GM12878 (cell line): ENCODE data around the gene FGF14. TPM values are rescaled to one million over a fixed set of nuclear protein-coding genes. Genes with fewer than 3 reads are reported as not detected.

Source experiments
- ATAC-seq: fragments of 200-7000 bp; cut with Tn5 transposase; 3 replicates; pipeline ENCODE4 v1.9.1; 2020; ENCODE audit warnings: mild to moderate bottlenecking, moderate library complexity
- BruUV-seq: library from RNA; stranded (reverse); fragments of 400-500 nt; replicated peaks from 2 replicates; lab custom pipeline; 2021; lab: Mats Ljungman, UMichigan
- CTCF ChIA-PET: fragments of 300-600 bp; sonication (Branson Sonifier 250); formaldehyde crosslinking; extraction: SDS; loops from one replicate; lab custom pipeline; 2021; ENCODE audit warnings: inconsistent platforms; lab: Yijun Ruan, JAX
- POLR2A ChIA-PET: fragments of 350-600 bp; formaldehyde crosslinking; extraction: SDS; loops from one replicate; lab custom pipeline; 2021; ENCODE audit warnings: inconsistent platforms; lab: Charles Lee
- RAD21 ChIA-PET: fragments of 300-600 bp; sonication (Branson Sonifier 250); formaldehyde crosslinking; loops from one replicate; lab custom pipeline; 2023; ENCODE audit warnings: antibody characterized with exemption; ENCODE audit not compliant: unreplicated experiment; lab: Charles Lee
- SMC1A ChIA-PET: fragments of 300-600 bp; sonication (Branson Sonifier 250); formaldehyde crosslinking; loops from one replicate; lab custom pipeline; 2023; ENCODE audit not compliant: unreplicated experiment, uncharacterized antibody; lab: Charles Lee
- DNase-seq: peaks from one replicate; pipeline ENCODE4 v3.0.0-alpha.2; 2011; ENCODE audit warnings: low read depth, low spot score
- FAIRE-seq: peaks from 3 replicates; lab custom pipeline; 2011; peaks lifted over from hg19 to GRCh38; lab: Jason Lieb, UNC
- H2AFZ ChIP-seq: 2 replicates; pipeline ENCODE4 v1.6.0; 2011; ENCODE audit warnings: low read depth, low read length, control low read depth; ENCODE audit not compliant: control insufficient read depth
- H3K27ac ChIP-seq: 2 replicates; pipeline ENCODE4 v1.5.1; 2011; ENCODE audit warnings: control low read depth; ENCODE audit not compliant: control insufficient read depth, insufficient read depth
- H3K27me3 ChIP-seq, 2 experiments: replicated peaks in 1 of 2; 2 replicates each; pipeline versions ENCODE4 v1.6.0 to v1.6.1; 2011; ENCODE audit warnings: low read length in 1 of 2; ENCODE audit not compliant: control insufficient read depth in 2 of 2, insufficient read depth in 2 of 2
- H3K36me3 ChIP-seq, 2 experiments: 2 replicates each; pipeline ENCODE4 v1.5.1; 2011; ENCODE audit warnings: low read length in 1 of 2; ENCODE audit not compliant: control insufficient read depth in 2 of 2, insufficient read depth in 2 of 2
- H3K4me1 ChIP-seq: 2 replicates; pipeline ENCODE4 v1.6.1; 2011; ENCODE audit warnings: mild to moderate bottlenecking, low read length, moderate library complexity, mixed read lengths; ENCODE audit not compliant: control insufficient read depth, insufficient read depth
- H3K4me2 ChIP-seq: 2 replicates; pipeline ENCODE4 v1.6.0; 2011; ENCODE audit warnings: control low read depth; ENCODE audit not compliant: control insufficient read depth, insufficient read depth
- H3K4me3 ChIP-seq: fragments of 200-600 bp; sonication (generic); 2 replicates; pipeline ENCODE4 v1.5.1; 2016
- H3K79me2 ChIP-seq: 2 replicates; pipeline ENCODE4 v1.6.0; 2011; ENCODE audit warnings: low read length; ENCODE audit not compliant: control insufficient read depth, insufficient read depth
- H3K9ac ChIP-seq: 2 replicates; pipeline ENCODE4 v1.8.0; 2011; ENCODE audit warnings: low read length, control low read depth, mixed read lengths; ENCODE audit not compliant: control insufficient read depth, insufficient read depth
- H3K9me3 ChIP-seq: replicated peaks from 3 replicates; pipeline ENCODE4 v1.5.1; 2011; ENCODE audit warnings: mild to moderate bottlenecking, low read length; ENCODE audit not compliant: control insufficient read depth, insufficient read depth
- H4K20me1 ChIP-seq: 2 replicates; pipeline ENCODE4 v1.6.0; 2011; ENCODE audit not compliant: control insufficient read depth, insufficient read depth
- ESRRA ChIP-seq: IDR thresholded peaks from 2 replicates; pipeline ENCODE4 v1.6.1; 2012; ENCODE audit warnings: mild to moderate bottlenecking, low read length, improper control_type of control experiment
- FOS ChIP-seq: IDR thresholded peaks from 3 replicates; pipeline ENCODE4 v1.6.1; 2011; ENCODE audit warnings: borderline replicate concordance; ENCODE audit not compliant: insufficient read length; ENCODE audit errors: extremely low read depth
- FOXK2 ChIP-seq: fragments of 450-650 bp; IDR thresholded peaks from 2 replicates; pipeline ENCODE4 v1.6.1; 2017; ENCODE audit warnings: mild to moderate bottlenecking, moderate library complexity
- HDAC2 ChIP-seq: fragments of 200-600 bp; sonication (generic); IDR thresholded peaks from 2 replicates; pipeline ENCODE4 v1.6.1; 2017
- JUND ChIP-seq: IDR thresholded peaks from 2 replicates; pipeline ENCODE4 v1.6.1; 2012; ENCODE audit warnings: low read depth, mild to moderate bottlenecking, low read length, improper control_type of control experiment, moderate library complexity
- KAT2A ChIP-seq: conservative IDR thresholded peaks from 2 replicates; pipeline ENCODE4 v1.6.1; 2011; ENCODE audit warnings: low read depth, low read length; ENCODE audit not compliant: control insufficient read depth
- MXI1 ChIP-seq: fragments of 150-350 bp; IDR thresholded peaks from 2 replicates; pipeline ENCODE4 v1.6.1; 2011; ENCODE audit warnings: low read depth, mild to moderate bottlenecking, inconsistent platforms, low read length, improper control_type of control experiment
- MYC ChIP-seq: IDR thresholded peaks from 2 replicates; pipeline ENCODE4 v1.6.1; 2011; ENCODE audit warnings: mild to moderate bottlenecking, low read length, moderate library complexity, inconsistent platforms; ENCODE audit not compliant: insufficient read depth, insufficient replicate concordance, insufficient read length, severe bottlenecking
- NFXL1 ChIP-seq: fragments of 450-650 bp; IDR thresholded peaks from 2 replicates; pipeline ENCODE4 v1.6.1; 2017; ENCODE audit warnings: antibody characterized with exemption, mild to moderate bottlenecking, borderline replicate concordance
- NFYA ChIP-seq: IDR thresholded peaks from 2 replicates; pipeline ENCODE4 v1.6.1; 2011; ENCODE audit warnings: low read depth, mild to moderate bottlenecking, low read length, improper control_type of control experiment, borderline replicate concordance
- RELA ChIP-seq: fragments of 450-650 bp; IDR thresholded peaks from 2 replicates; pipeline ENCODE4 v1.8.0; 2014; ENCODE audit warnings: borderline replicate concordance; ENCODE audit not compliant: partially characterized antibody
- SMAD5 ChIP-seq: IDR thresholded peaks from 2 replicates; pipeline ENCODE4 v1.6.1; 2016; ENCODE audit warnings: antibody characterized with exemption, low read depth
- WGBS: methylation state at CpG from one replicate; pipeline ENCODE4 v1.1.6; 2016; ENCODE audit warnings: low lambda C conversion rate; ENCODE audit not compliant: insufficient replicate concordance, insufficient coverage; ENCODE audit errors: missing lambda C conversion rate; 5-methylcytosine and 5-hydroxymethylcytosine counted together
- in situ Hi-C: fragments of 300-500 bp; cut with MboI; formaldehyde crosslinking; loops from 9 replicates; pipeline ENCODE4 v1.14.3; 2018; ENCODE audit warnings: mixed read lengths
- intact Hi-C: fragments of 100-400 bp; cut with micrococcal nuclease; formaldehyde crosslinking; loops from one replicate; pipeline ENCODE4 v1.14.2; 2022; ENCODE audit not compliant: unreplicated experiment
- polyA plus RNA-seq, 11 experiments: library from polyadenylated mRNA; depleted of rRNA in 4 of 11; unstranded in 6 of 11; stranded (reverse) in 5 of 11; fragments of >200 nt; fragmentation: Nextera tagmentation in 4 of 11; fragmentation: Illumina TruSeq in 1 of 11; extraction: Ambion mirVana in 4 of 11; extraction: Trizol in 1 of 11; gene quantifications; 1 replicate in 1 of 11; 2 replicates in 10 of 11; pipeline versions ENCODE4 v1.2.1 to v1.2.3, GENCODE V29; 2011 to 2016; ENCODE audit warnings: inconsistent platforms in 2 of 11, missing spikeins in 2 of 11, low read depth in 1 of 11
- total RNA-seq, 4 experiments: library from RNA; depleted of rRNA in 3 of 4; stranded (reverse); fragments of >200 nt in 3 of 4; fragmentation: Illumina TruSeq in 1 of 4; extraction: Trizol in 1 of 4; gene quantifications; 2 replicates each; pipeline versions ENCODE4 v1.2.1 to v1.2.3, GENCODE V29; 2013 to 2021
- TF ChIP-seq, protein P1 (sequence below): IDR thresholded peaks from 2 replicates; pipeline ENCODE4 v1.6.1; 2011; ENCODE audit warnings: mild to moderate bottlenecking, low read depth, low read length, moderate library complexity; ENCODE audit not compliant: insufficient replicate concordance
- TF ChIP-seq, protein P2 (sequence below): fragments of 450-650 bp; IDR thresholded peaks from 2 replicates; pipeline ENCODE4 v1.6.1; 2018; ENCODE audit warnings: borderline replicate concordance, mild to moderate bottlenecking; ENCODE audit not compliant: partially characterized antibody

FGF14 gene
- total and polyA plus RNA-seq, 10 of the 15 experiments (the other 5 are each of a cell fraction or from before 2014, with no cell fraction given), result under 0.01 to 0.44 (median 0.04) TPM

GRCh38 chr13:102443249-102443648, 41.4 kb upstream of the FGF14 start:
- DNase-seq, result no peak
- Histone ChIP-seq H3K4me2 (no peak overlapping the region), H3K4me3 (no peak overlapping the region)
- ChIA-PET SMC1A (interaction anchor here (0.6 to 1.4 kb wide), 2 partner anchors 9 to 336 kb away, joined by 3 read pairs; no protein-coding TSS in a partner anchor), RAD21 (interaction anchor here (1.2 kb wide), 1 partner anchor 14 kb away, joined by 3 read pairs; no protein-coding TSS in a partner anchor)
- TF ChIP-seq, protein P1, sequence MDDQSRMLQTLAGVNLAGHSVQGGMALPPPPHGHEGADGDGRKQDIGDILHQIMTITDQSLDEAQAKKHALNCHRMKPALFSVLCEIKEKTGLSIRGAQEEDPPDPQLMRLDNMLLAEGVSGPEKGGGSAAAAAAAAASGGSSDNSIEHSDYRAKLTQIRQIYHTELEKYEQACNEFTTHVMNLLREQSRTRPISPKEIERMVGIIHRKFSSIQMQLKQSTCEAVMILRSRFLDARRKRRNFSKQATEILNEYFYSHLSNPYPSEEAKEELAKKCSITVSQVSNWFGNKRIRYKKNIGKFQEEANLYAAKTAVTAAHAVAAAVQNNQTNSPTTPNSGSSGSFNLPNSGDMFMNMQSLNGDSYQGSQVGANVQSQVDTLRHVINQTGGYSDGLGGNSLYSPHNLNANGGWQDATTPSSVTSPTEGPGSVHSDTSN, result no peak
- TF ChIP-seq NFXL1, result no peak
- TF ChIP-seq MYC, result no peak
- TF ChIP-seq, all 136 proteins: peak for 0
- H3K9ac ChIP-seq, result no peak overlapping the region
- no TSS peak for BruUV-seq
- H3K36me3 ChIP-seq, result no peaks in the 10 kb centered on the region
- ATAC-seq (no peak), FAIRE-seq (no peak)
- in situ Hi-C loops (no loop called here), intact Hi-C loops (no loop called here)
- H3K27me3 ChIP-seq, result no peaks in the 10 kb centered on the region
- POLR2A ChIA-PET, result no interaction called here
- no peaks in the 10 kb centered on the region for H3K79me2 ChIP-seq
- H2AFZ ChIP-seq, result no peak overlapping the region
- H3K4me1 ChIP-seq, result no peaks in the 10 kb centered on the region
- no peaks in the 10 kb centered on the region for H4K20me1 ChIP-seq
- WGBS, result 0% methylated on average over 1 of the region's 1 CpG
- CTCF ChIA-PET, result interaction anchor here (0.7 to 2.3 kb wide), 2 partner anchors 13 to 398 kb away, joined by 3 to 8 read pairs; no protein-coding TSS in a partner anchor
- H3K27ac ChIP-seq, result no peak overlapping the region
- H3K9me3 ChIP-seq, result no peaks in the 10 kb centered on the region

GRCh38 chr13:102441085-102441484, 39.2 kb upstream of the FGF14 start:
- POLR2A ChIA-PET, result interaction anchor here (0.5 to 0.7 kb wide), 2 partner anchors 220 to 362 kb away, joined by 3 read pairs; no protein-coding TSS in a partner anchor
- in situ Hi-C loops, result no loop called here
- TF ChIP-seq FOXK2, result no peak
- no peak for TF ChIP-seq SMAD5
- TF ChIP-seq HDAC2, result no peak
- no peak for TF ChIP-seq JUND
- TF ChIP-seq, protein P2, sequence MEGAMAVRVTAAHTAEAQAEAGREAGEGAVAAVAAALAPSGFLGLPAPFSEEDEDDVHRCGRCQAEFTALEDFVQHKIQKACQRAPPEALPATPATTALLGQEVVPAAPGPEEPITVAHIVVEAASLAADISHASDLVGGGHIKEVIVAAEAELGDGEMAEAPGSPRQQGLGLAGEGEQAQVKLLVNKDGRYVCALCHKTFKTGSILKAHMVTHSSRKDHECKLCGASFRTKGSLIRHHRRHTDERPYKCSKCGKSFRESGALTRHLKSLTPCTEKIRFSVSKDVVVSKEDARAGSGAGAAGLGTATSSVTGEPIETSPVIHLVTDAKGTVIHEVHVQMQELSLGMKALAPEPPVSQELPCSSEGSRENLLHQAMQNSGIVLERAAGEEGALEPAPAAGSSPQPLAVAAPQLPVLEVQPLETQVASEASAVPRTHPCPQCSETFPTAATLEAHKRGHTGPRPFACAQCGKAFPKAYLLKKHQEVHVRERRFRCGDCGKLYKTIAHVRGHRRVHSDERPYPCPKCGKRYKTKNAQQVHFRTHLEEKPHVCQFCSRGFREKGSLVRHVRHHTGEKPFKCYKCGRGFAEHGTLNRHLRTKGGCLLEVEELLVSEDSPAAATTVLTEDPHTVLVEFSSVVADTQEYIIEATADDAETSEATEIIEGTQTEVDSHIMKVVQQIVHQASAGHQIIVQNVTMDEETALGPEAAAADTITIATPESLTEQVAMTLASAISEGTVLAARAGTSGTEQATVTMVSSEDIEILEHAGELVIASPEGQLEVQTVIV, result no peak
- TF ChIP-seq RELA, result no peak
- no peak for TF ChIP-seq ESRRA
- no peak for TF ChIP-seq KAT2A
- TF ChIP-seq FOS, result no peak
- TF ChIP-seq NFYA, result no peak
- no peak for TF ChIP-seq MXI1

More at GRCh38 chr13:102441085-102441484, 39.2 kb upstream of the FGF14 start:
- H3K4me2 ChIP-seq, result no peak overlapping the region
- no TSS peak for BruUV-seq
- no peak overlapping the region for H3K4me3 ChIP-seq
- H3K9me3 ChIP-seq, result no peaks in the 10 kb centered on the region
- no peaks in the 10 kb centered on the region for H3K36me3 ChIP-seq
- H3K4me1 ChIP-seq, result no peaks in the 10 kb centered on the region
- H3K79me2 ChIP-seq, result no peaks in the 10 kb centered on the region
- no peak overlapping the region for H3K9ac ChIP-seq
- ChIA-PET CTCF (interaction anchor here (0.6 to 1.8 kb wide), 4 partner anchors 13 to 43 kb away, joined by 3 to 10 read pairs (median 5); no protein-coding TSS in a partner anchor), RAD21 (interaction anchor here (1.0 kb wide), 1 partner anchor 16 kb away, joined by 3 read pairs; no protein-coding TSS in a partner anchor), SMC1A (interaction anchor here (1.0 to 2.2 kb wide), 4 partner anchors 15 to 925 kb away, joined by 3 to 10 read pairs (median 4); no protein-coding TSS in a partner anchor)
- no peaks in the 10 kb centered on the region for H4K20me1 ChIP-seq
- no peak overlapping the region for H2AFZ ChIP-seq
- H3K27me3 ChIP-seq, result no peaks in the 10 kb centered on the region
- intact Hi-C loops, result no loop called here
- DNase-seq (no peak), FAIRE-seq (no peak), ATAC-seq (peak; percentile 46)
- no peak overlapping the region for H3K27ac ChIP-seq
